ENCODE results near the gene GLI3. TPM values are rescaled to one million over a fixed set of nuclear protein-coding genes. Genes with fewer than 3 reads are reported as not detected.

GLI3 gene
- polyA plus RNA-seq, 2 of the 4 experiments (the other 2 are of a cell fraction): 0.09 TPM; not detected in 1

DNA sequence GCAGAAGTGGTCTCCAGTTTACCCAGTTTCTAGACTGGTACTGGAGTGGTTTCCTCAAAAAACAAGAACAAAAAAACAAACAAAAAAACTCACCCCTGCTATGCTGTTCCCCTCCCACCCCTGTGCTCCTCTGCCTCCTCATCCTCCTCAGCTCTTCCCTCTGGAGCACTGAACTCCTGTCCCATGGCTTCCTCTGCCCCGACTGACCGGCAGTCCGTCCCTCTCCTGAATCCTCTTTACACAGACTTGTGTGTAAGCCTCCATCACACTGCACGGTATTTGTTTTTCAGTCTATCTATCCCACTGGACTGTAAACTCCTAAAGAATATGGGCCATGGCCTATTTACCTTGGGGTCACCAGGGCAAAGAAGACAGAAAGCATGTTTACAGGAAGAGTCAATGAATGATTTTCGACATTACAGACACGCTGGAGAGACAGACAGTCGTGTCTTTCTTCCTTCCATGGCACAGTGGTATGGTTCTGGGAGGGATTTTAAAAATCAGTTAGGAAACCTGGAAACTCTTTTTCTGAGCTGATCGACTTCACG, 265.3 kb downstream of the GLI3 start:
- Histone ChIP-seq H3K9me3 (no peaks in the 10 kb centered on the region), H3K4me3 (no peak overlapping the region), H3K4me2 (no peak overlapping the region), H3K27ac (no peak overlapping the region), H3K4me1 (no peaks in the 10 kb centered on the region)
- POLR2A ChIA-PET: no interaction called here
- TF ChIP-seq ZC3H11A (IDR thresholded peaks at IDR 0.05) (no peak), ZSCAN20 (CRISPR knock-in tag; IDR thresholded peaks at IDR 0.05) (no peak), MYC (IDR thresholded peaks at IDR 0.05; ENCODE audit: borderline replicate concordance, low read length) (no peak), NFE2L2 (conservative IDR thresholded peaks at IDR 0.05; ENCODE audit: low read length) (no peak), TFCP2L1 (CRISPR knock-in tag; IDR thresholded peaks at IDR 0.05) (no peak)
- TF ChIP-seq, protein P1, sequence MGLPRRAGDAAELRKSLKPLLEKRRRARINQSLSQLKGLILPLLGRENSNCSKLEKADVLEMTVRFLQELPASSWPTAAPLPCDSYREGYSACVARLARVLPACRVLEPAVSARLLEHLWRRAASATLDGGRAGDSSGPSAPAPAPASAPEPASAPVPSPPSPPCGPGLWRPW (IDR thresholded peaks at IDR 0.05): no peak
- ATAC-seq (no peak), DNase-seq (ENCODE audit: low read depth in 1 of 2, low spot score in 1 of 2) (no peak), FAIRE-seq (no peak)
- CTCF ChIA-PET: interaction anchor here (1.2 to 10.0 kb wide), 2 partner anchors 25 to 28 kb away, joined by 3 to 88 read pairs; no protein-coding TSS in a partner anchor
- 39% methylated on average over 9 of the region's 9 CpGs for WGBS (ENCODE audit: missing lambda C conversion rate)

- no peak for ATAC-seq
Observed at GRCh38 chr7:41970941-41971340, 266.1 kb downstream of the GLI3 start.

GRCh38 chr7:41969561-41970105, 267.4 kb downstream of the GLI3 start:
- FAIRE-seq (no peak), ATAC-seq (no peak), DNase-seq (ENCODE audit: low read depth in 1 of 2, low spot score in 1 of 2) (no peak)
- TF ChIP-seq SMC3 (IDR thresholded peaks at IDR 0.05): no peak
- no peak for TF ChIP-seq KDM5A (IDR thresholded peaks at IDR 0.05)
- TF ChIP-seq TFCP2L1 (CRISPR knock-in tag; IDR thresholded peaks at IDR 0.05): no peak
- TF ChIP-seq ZNF302 (CRISPR knock-in tag; IDR thresholded peaks at IDR 0.05): no peak
- no peak for TF ChIP-seq PHF8 (IDR thresholded peaks at IDR 0.05; ENCODE audit: borderline replicate concordance, low read depth)
- TF ChIP-seq NFE2L2 (conservative IDR thresholded peaks at IDR 0.05; ENCODE audit: low read length): no peak
- no peak for TF ChIP-seq POLR2AphosphoS2 (conservative IDR thresholded peaks at IDR 0.05; ENCODE audit: low read length)
- no peak for TF ChIP-seq SREBF2 (IDR thresholded peaks at IDR 0.05)
- no peak for TF ChIP-seq RFX5 (IDR thresholded peaks at IDR 0.05)
- no peak for TF ChIP-seq EP300 (IDR thresholded peaks at IDR 0.05)
- no peak for TF ChIP-seq MAX (IDR thresholded peaks at IDR 0.05)
- TF ChIP-seq, protein P1 (IDR thresholded peaks at IDR 0.05): no peak
- H3K9me3 ChIP-seq: no peaks in the 10 kb centered on the region
- no peak overlapping the region for H3K4me2 ChIP-seq
- H3K4me3 ChIP-seq: no peak overlapping the region
- ChIA-PET CTCF (interaction anchor here (10.0 kb wide), 1 partner anchor 26 kb away, joined by 88 read pairs; no protein-coding TSS in a partner anchor), POLR2A (no interaction called here)
- 19% methylated on average over 1 of the region's 1 CpG for WGBS (ENCODE audit: missing lambda C conversion rate)
- no peak overlapping the region for H3K27ac ChIP-seq
- no peaks in the 10 kb centered on the region for H3K4me1 ChIP-seq

More at GRCh38 chr7:41970941-41971340, 266.1 kb downstream of the GLI3 start:
- no peak overlapping the region for H3K4me2 ChIP-seq
- ChIA-PET CTCF (interaction anchor here (1.2 to 10.0 kb wide), 2 partner anchors 26 to 28 kb away, joined by 3 to 88 read pairs; no protein-coding TSS in a partner anchor), POLR2A (no interaction called here)
- no peak for TF ChIP-seq KDM5A (IDR thresholded peaks at IDR 0.05)
- no peak for TF ChIP-seq JUN (IDR thresholded peaks at IDR 0.05)
- TF ChIP-seq ZSCAN20 (CRISPR knock-in tag; IDR thresholded peaks at IDR 0.05): no peak
- TF ChIP-seq SMC3 (IDR thresholded peaks at IDR 0.05): no peak
- TF ChIP-seq RNF2 (IDR thresholded peaks at IDR 0.05; ENCODE audit: borderline replicate concordance, low read depth): no peak
- TF ChIP-seq HOXB5 (CRISPR knock-in tag; IDR thresholded peaks at IDR 0.05): no peak
- H3K9me3 ChIP-seq: no peaks in the 10 kb centered on the region
- no peak overlapping the region for H3K4me3 ChIP-seq
- H3K27ac ChIP-seq: no peak overlapping the region
- FAIRE-seq: no peak
- no peaks in the 10 kb centered on the region for H3K4me1 ChIP-seq
- DNase-seq (ENCODE audit: low read depth in 1 of 2, low spot score in 1 of 2): no peak
- 47% methylated on average over 5 of the region's 5 CpGs for WGBS (ENCODE audit: missing lambda C conversion rate)

DNA sequence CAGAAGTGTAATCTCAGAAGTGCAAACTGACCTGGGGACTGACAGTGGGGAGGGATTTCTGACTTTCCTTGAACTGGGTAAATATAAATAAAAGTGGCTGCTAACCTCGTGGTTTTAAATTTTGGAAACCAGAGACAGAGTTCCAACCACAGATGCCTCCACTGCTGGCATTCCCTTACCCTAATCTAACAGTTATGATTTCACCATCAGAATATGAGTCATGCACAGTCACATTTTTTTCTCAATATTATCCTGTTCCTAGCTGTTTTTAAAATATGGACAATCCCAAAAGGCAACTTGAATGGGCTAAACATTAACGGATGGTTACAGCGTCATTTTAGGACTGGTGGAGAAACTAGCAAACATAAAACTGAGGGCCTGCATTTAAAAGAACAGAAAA, 269.9 kb downstream of the GLI3 start:
- CTCF ChIA-PET: interaction anchor here (0.9 to 2.8 kb wide), 4 partner anchors 10 to 26 kb away, joined by 4 to 11 read pairs (median 6); no protein-coding TSS in a partner anchor
- ATAC-seq (no peak), FAIRE-seq (no peak), DNase-seq (ENCODE audit: low read depth in 1 of 2, low spot score in 1 of 2) (no peak)
- POLR2A ChIA-PET: no interaction called here
- no peaks in the 10 kb centered on the region for H3K4me1 ChIP-seq
- H3K27ac ChIP-seq: no peak overlapping the region
- WGBS (ENCODE audit: missing lambda C conversion rate): 22% methylated on average over 3 of the region's 3 CpGs
- H3K4me3 ChIP-seq: no peak overlapping the region
- H3K4me2 ChIP-seq: no peak overlapping the region
- H3K9me3 ChIP-seq: no peaks in the 10 kb centered on the region
- TF ChIP-seq EHF (CRISPR knock-in tag; IDR thresholded peaks at IDR 0.05) (no peak), ZFP36 (IDR thresholded peaks at IDR 0.05; ENCODE audit: borderline replicate concordance, partially characterized antibody) (no peak), CEBPB (IDR thresholded peaks at IDR 0.05) (no peak), CHD2 (IDR thresholded peaks at IDR 0.05; ENCODE audit: low read length, partially characterized antibody) (no peak), REST (IDR thresholded peaks at IDR 0.05) (no peak), KDM5A (IDR thresholded peaks at IDR 0.05) (no peak)
- TF ChIP-seq, protein P2, sequence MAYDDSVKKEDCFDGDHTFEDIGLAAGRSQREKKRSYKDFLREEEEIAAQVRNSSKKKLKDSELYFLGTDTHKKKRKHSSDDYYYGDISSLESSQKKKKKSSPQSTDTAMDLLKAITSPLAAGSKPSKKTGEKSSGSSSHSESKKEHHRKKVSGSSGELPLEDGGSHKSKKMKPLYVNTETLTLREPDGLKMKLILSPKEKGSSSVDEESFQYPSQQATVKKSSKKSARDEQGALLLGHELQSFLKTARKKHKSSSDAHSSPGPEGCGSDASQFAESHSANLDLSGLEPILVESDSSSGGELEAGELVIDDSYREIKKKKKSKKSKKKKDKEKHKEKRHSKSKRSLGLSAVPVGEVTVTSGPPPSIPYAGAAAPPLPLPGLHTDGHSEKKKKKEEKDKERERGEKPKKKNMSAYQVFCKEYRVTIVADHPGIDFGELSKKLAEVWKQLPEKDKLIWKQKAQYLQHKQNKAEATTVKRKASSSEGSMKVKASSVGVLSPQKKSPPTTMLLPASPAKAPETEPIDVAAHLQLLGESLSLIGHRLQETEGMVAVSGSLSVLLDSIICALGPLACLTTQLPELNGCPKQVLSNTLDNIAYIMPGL (CRISPR knock-in tag; IDR thresholded peaks at IDR 0.05; ENCODE audit: borderline replicate concordance): no peak
